Activated T-helper 1 cell treated with anti-CD3 and anti-CD28 coated beads, Interleukin-12 subunit alpha, Interleukin-12 subunit beta, Interleukin-2, Interleukin-4 antibody, amounts not matched to agents 30 ng/mL and 10 ng/mL and 1 ng/mL, durations not matched to agents 14 hours and 24 hours and 36 hours (primary cell): ENCODE measurements around the gene A1BG. TPM values are rescaled to one million over a fixed set of nuclear protein-coding genes. Genes with fewer than 3 reads are reported as not detected.

ENCODE experiments used
- DNase-seq: peaks from one replicate; pipeline ENCODE4 v3.0.0; 2021; ENCODE audit warnings: low spot score
- H3K27ac Mint-ChIP-seq: one replicate; pipeline ENCODE4 v1.8.0; 2021; ENCODE audit warnings: mild to moderate bottlenecking, mixed read lengths
- H3K27me3 Mint-ChIP-seq: one replicate; pipeline ENCODE4 v1.8.0; 2022; ENCODE audit warnings: mild to moderate bottlenecking, moderate library complexity, mixed read lengths; ENCODE audit not compliant: insufficient read depth
- H3K36me3 Mint-ChIP-seq: one replicate; pipeline ENCODE4 v1.8.0; 2021; ENCODE audit warnings: low read depth, mixed read lengths
- H3K4me1 Mint-ChIP-seq: one replicate; pipeline ENCODE4 v1.8.0; 2021; ENCODE audit warnings: low read depth, mixed read lengths
- H3K4me3 Mint-ChIP-seq: one replicate; pipeline ENCODE4 v1.8.0; 2021; ENCODE audit warnings: mild to moderate bottlenecking, moderate library complexity, mixed read lengths
- H3K9me3 Mint-ChIP-seq: one replicate; pipeline ENCODE4 v1.8.0; 2021; ENCODE audit warnings: mixed read lengths
- intact Hi-C: fragments of 100-400 bp; cut with micrococcal nuclease; formaldehyde crosslinking; loops from one replicate; pipeline ENCODE4 v1.15.1; 2024
- total RNA-seq: library from RNA; stranded (reverse); gene quantifications from 2 replicates; pipeline ENCODE4 v1.2.3, GENCODE V29; 2022

Gene A1BG
- total RNA-seq, 1 donor from 2014 or later, result 7.1 TPM

GRCh38 chr19:58334691-58335249, 18.5 kb downstream of the A1BG start:
- peaks cover 15% of the 10 kb centered on the region for H3K9me3 Mint-ChIP-seq
- intact Hi-C loops, result no loop called here
- H3K4me3 Mint-ChIP-seq, result no peak overlapping the region
- H3K4me1 Mint-ChIP-seq, result peaks cover 2% of the 10 kb centered on the region
- H3K27me3 Mint-ChIP-seq, result no peaks in the 10 kb centered on the region
- DNase-seq, result no peak
- peaks cover 38% of the 10 kb centered on the region for H3K36me3 Mint-ChIP-seq
- H3K27ac Mint-ChIP-seq, result no peak overlapping the region

- intact Hi-C loops, result no loop called here
- peaks cover 9% of the 10 kb centered on the region for H3K4me1 Mint-ChIP-seq
- no peak overlapping the region for H3K4me3 Mint-ChIP-seq
- no peaks in the 10 kb centered on the region for H3K27me3 Mint-ChIP-seq
- peaks cover 20% of the 10 kb centered on the region for H3K36me3 Mint-ChIP-seq
- no peak for DNase-seq
- H3K27ac Mint-ChIP-seq, result no peak overlapping the region
- H3K9me3 Mint-ChIP-seq, result no peaks in the 10 kb centered on the region
Measured at GRCh38 chr19:58332697-58333096, 20.6 kb downstream of the A1BG start.

GRCh38 chr19:58330458-58330857, 22.8 kb downstream of the A1BG start:
- Mint-ChIP-seq H3K9me3 (no peaks in the 10 kb centered on the region), H3K27ac (no peak overlapping the region), H3K36me3 (peaks cover 9% of the 10 kb centered on the region), H3K27me3 (no peaks in the 10 kb centered on the region), H3K4me1 (peaks cover 9% of the 10 kb centered on the region), H3K4me3 (no peak overlapping the region)
- DNase-seq, result no peak
- intact Hi-C loops, result no loop called here

GRCh38 chr19:58328999-58329398, 24.3 kb downstream of the A1BG start:
- H3K4me3 Mint-ChIP-seq, result no peak overlapping the region
- no peaks in the 10 kb centered on the region for H3K9me3 Mint-ChIP-seq
- H3K4me1 Mint-ChIP-seq, result peaks cover 9% of the 10 kb centered on the region
- H3K36me3 Mint-ChIP-seq, result no peaks in the 10 kb centered on the region
- H3K27me3 Mint-ChIP-seq, result no peaks in the 10 kb centered on the region
- DNase-seq, result no peak
- no peak overlapping the region for H3K27ac Mint-ChIP-seq
- intact Hi-C loops, result loop anchor here (5.0 to 10.0 kb wide), 2 partner anchors 102 to 514 kb away; partner anchors contain the start of genes ZNF544 and ZNF552

- Mint-ChIP-seq H3K27me3 (no peaks in the 10 kb centered on the region), H3K27ac (no peak within 1 kb of the TSS), H3K9me3 (no peaks in the 10 kb centered on the region), H3K4me1 (peaks cover 9% of the 10 kb centered on the region), H3K4me3 (no peak within 1 kb of the TSS), H3K36me3 (peaks cover 3% of the 10 kb centered on the region)
- intact Hi-C loops, result loop anchor here (1.0 to 10.0 kb wide), 16 partner anchors 20 to 512 kb away; partner anchors contain the start of genes ERVK3-1, RPS5, ZBTB45 and ZNF132
- DNase-seq, result peak; percentile 88
Measured at GRCh38 chr19:58326914-58327726, 26.2 kb downstream of the A1BG start, which contains the start of gene ZSCAN22. Gene ZSCAN22, plus strand, starts transcription at chr19:58326994. Its CDS starts 7,809 bp downstream, at chr19:58334803.

GRCh38 chr19:58326501-58326913, 26.8 kb downstream of the A1BG start:
- Mint-ChIP-seq H3K4me1 (peaks cover 9% of the 10 kb centered on the region), H3K4me3 (no peak overlapping the region)

GRCh38 chr19:58325311-58326022, 27.8 kb downstream of the A1BG start:
- intact Hi-C loops, result loop anchor here (1.0 to 10.0 kb wide), 10 partner anchors 20 to 511 kb away; partner anchors contain the start of genes ERVK3-1, RPS5, ZNF274 and ZNF446
- no peak for DNase-seq
- H3K27ac Mint-ChIP-seq, result no peak overlapping the region

More at GRCh38 chr19:58326501-58326913, 26.8 kb downstream of the A1BG start:
- intact Hi-C loops, result loop anchor here (1.0 to 10.0 kb wide), 10 partner anchors 21 to 512 kb away; partner anchors contain the start of genes ERVK3-1, RPS5, ZNF274 and ZNF446
- Mint-ChIP-seq H3K9me3 (no peaks in the 10 kb centered on the region), H3K27me3 (no peaks in the 10 kb centered on the region), H3K27ac (no peak overlapping the region), H3K36me3 (peaks cover 3% of the 10 kb centered on the region)
- no peak for DNase-seq

GRCh38 chr19:58319241-58319640, 34.1 kb downstream of the A1BG start:
- H3K4me1 Mint-ChIP-seq, result no peaks in the 10 kb centered on the region
- DNase-seq, result no peak
- no peak overlapping the region for H3K27ac Mint-ChIP-seq
- H3K9me3 Mint-ChIP-seq, result no peaks in the 10 kb centered on the region
- no peak overlapping the region for H3K4me3 Mint-ChIP-seq
- H3K36me3 Mint-ChIP-seq, result peaks cover 25% of the 10 kb centered on the region
- no peaks in the 10 kb centered on the region for H3K27me3 Mint-ChIP-seq
- intact Hi-C loops, result no loop called here

More at GRCh38 chr19:58325311-58326022, 27.8 kb downstream of the A1BG start:
- Mint-ChIP-seq H3K9me3 (no peaks in the 10 kb centered on the region), H3K36me3 (peaks cover 3% of the 10 kb centered on the region), H3K4me1 (peaks cover 9% of the 10 kb centered on the region), H3K4me3 (no peak overlapping the region), H3K27me3 (no peaks in the 10 kb centered on the region)

GRCh38 chr19:58318297-58318696, 35.0 kb downstream of the A1BG start:
- H3K27me3 Mint-ChIP-seq, result no peaks in the 10 kb centered on the region
- no peak for DNase-seq
- intact Hi-C loops, result no loop called here
- H3K4me1 Mint-ChIP-seq, result no peaks in the 10 kb centered on the region
- no peak overlapping the region for H3K27ac Mint-ChIP-seq
- H3K36me3 Mint-ChIP-seq, result peaks cover 30% of the 10 kb centered on the region
- H3K9me3 Mint-ChIP-seq, result no peaks in the 10 kb centered on the region
- H3K4me3 Mint-ChIP-seq, result no peak overlapping the region

- intact Hi-C loops, result no loop called here
- DNase-seq, result no peak
- H3K36me3 Mint-ChIP-seq, result peaks cover 36% of the 10 kb centered on the region
- no peaks in the 10 kb centered on the region for H3K4me1 Mint-ChIP-seq
- no peak overlapping the region for H3K4me3 Mint-ChIP-seq
- no peaks in the 10 kb centered on the region for H3K27me3 Mint-ChIP-seq
- no peak overlapping the region for H3K27ac Mint-ChIP-seq
- no peaks in the 10 kb centered on the region for H3K9me3 Mint-ChIP-seq
Measured at GRCh38 chr19:58317476-58318072, 35.7 kb downstream of the A1BG start.

GRCh38 chr19:58315580-58315979, 37.7 kb downstream of the A1BG start:
- Mint-ChIP-seq H3K27ac (no peak overlapping the region), H3K9me3 (peaks cover 4% of the 10 kb centered on the region), H3K4me1 (no peaks in the 10 kb centered on the region), H3K36me3 (peaks cover 55% of the 10 kb centered on the region), H3K4me3 (no peak overlapping the region), H3K27me3 (no peaks in the 10 kb centered on the region)
- intact Hi-C loops, result no loop called here
- no peak for DNase-seq

- intact Hi-C loops, result no loop called here
- DNase-seq, result no peak
- Mint-ChIP-seq H3K4me3 (no peak overlapping the region), H3K27me3 (no peaks in the 10 kb centered on the region), H3K4me1 (peaks cover 25% of the 10 kb centered on the region), H3K27ac (no peak overlapping the region), H3K36me3 (peaks cover 86% of the 10 kb centered on the region), H3K9me3 (peaks cover 4% of the 10 kb centered on the region)
Measured at GRCh38 chr19:58311345-58311865, 41.9 kb downstream of the A1BG start.
